Lung (tissue), 12 donors: Measurements from ENCODE around the gene RGL1. TPM values are rescaled to one million over a fixed set of nuclear protein-coding genes. Genes with fewer than 3 reads are reported as not detected.

ENCODE experiments used
- ATAC-seq: fragments of 200-7000 bp; cut with Tn5 transposase; one replicate; pipeline ENCODE4 v1.9.1; 2020; ENCODE audit warnings: moderate number of reproducible peaks; ENCODE audit not compliant: insufficient read depth, low FRiP score
- DNase-seq, 3 donors: peaks; one replicate each; pipeline ENCODE4 v3.0.0-alpha.2; 2013 to 2017
- H3K27ac ChIP-seq, 2 donors: one replicate each; pipeline ENCODE4 v1.5.1; 2013; ENCODE audit warnings: mild to moderate bottlenecking in 2 of 2, moderate library complexity in 2 of 2, control low read depth in 1 of 2, inconsistent platforms in 1 of 2, low read depth in 1 of 2, low read length in 1 of 2
- H3K27me3 ChIP-seq, 3 donors: one replicate each; pipeline ENCODE4 v1.5.1; 2013; ENCODE audit warnings: low read length in 2 of 3; ENCODE audit not compliant: control insufficient read depth in 3 of 3, insufficient read depth in 3 of 3
- H3K36me3 ChIP-seq, 4 donors: one replicate each; pipeline ENCODE4 v1.5.1; 2013; ENCODE audit warnings: low read length in 4 of 4, mild to moderate bottlenecking in 1 of 4, moderate library complexity in 1 of 4; ENCODE audit not compliant: control insufficient read depth in 4 of 4, insufficient read depth in 4 of 4
- H3K4me1 ChIP-seq, 5 donors: one replicate each; pipeline ENCODE4 v1.5.1; 2013; ENCODE audit warnings: low read length in 5 of 5, mild to moderate bottlenecking in 2 of 5, moderate library complexity in 1 of 5; ENCODE audit not compliant: control insufficient read depth in 5 of 5, insufficient read depth in 5 of 5
- H3K4me3 ChIP-seq: one replicate; pipeline ENCODE4 v1.5.1; 2013; ENCODE audit warnings: mild to moderate bottlenecking, control low read depth, moderate library complexity
- H3K9ac ChIP-seq, 2 donors: one replicate each; pipeline ENCODE4 v1.5.1; 2013; ENCODE audit warnings: low read length in 2 of 2, control low read depth in 1 of 2; ENCODE audit not compliant: insufficient read depth in 1 of 2
- H3K9me3 ChIP-seq, 4 donors: one replicate each; pipeline ENCODE4 v1.5.1; 2013; ENCODE audit warnings: low read length in 3 of 4, mild to moderate bottlenecking in 1 of 4, moderate library complexity in 1 of 4; ENCODE audit not compliant: control insufficient read depth in 4 of 4, insufficient read depth in 3 of 4
- CTCF ChIP-seq: IDR thresholded peaks from 2 replicates; pipeline ENCODE4 v1.5.1; 2012; ENCODE audit warnings: mild to moderate bottlenecking; ENCODE audit errors: control extremely low read depth, extremely low read depth
- WGBS, 2 donors: extraction: QIAGEN DNeasy Blood & Tissue Kit; methylation state at CpG; one replicate each; pipeline ENCODE4 v1.1.7; 2013; 5-methylcytosine and 5-hydroxymethylcytosine counted together
- polyA plus RNA-seq, 2 donors: library from polyadenylated mRNA; stranded (reverse); fragments of 200-250 nt; gene quantifications; one replicate each; pipeline ENCODE4 v1.2.1, GENCODE V29; 2013
- total RNA-seq, 2 donors: library from RNA; depleted of rRNA in 1 of 2; stranded (reverse); fragments of >200 nt in 1 of 2; gene quantifications; one replicate each; pipeline ENCODE4 v1.2.1, GENCODE V29; 2014 to 2021
- donor health status: control.
- donor health status: control.
- donor health status: Bipolar disorder and iron deficiency.
- donor health status: healthy.
- donor health status: DM: yes; HTN: yes; CAD: no.

The RGL1 gene
- total and polyA plus RNA-seq, 4 donors: 9.6 to 49.4 (median 35.2) TPM

GRCh38 chr1:183764981-183765380, 39.9 kb upstream of the RGL1 start:
- ATAC-seq: no peak
- no peak for TF ChIP-seq CTCF
- H3K9me3 ChIP-seq: peaks cover 0 to 8% (median 5%) of the 10 kb centered on the region in 4 donors
- H3K4me3 ChIP-seq: no peak overlapping the region
- no peaks in the 10 kb centered on the region for H3K4me1 ChIP-seq
- no peak for DNase-seq
- no peak overlapping the region for H3K27ac ChIP-seq
- H3K9ac ChIP-seq: no peak overlapping the region
- H3K27me3 ChIP-seq: no peaks in the 10 kb centered on the region
- peaks cover 0 to 2% (median 0%) of the 10 kb centered on the region in 4 donors for H3K36me3 ChIP-seq

GRCh38 chr1:183769956-183770815, 34.7 kb upstream of the RGL1 start:
- TF ChIP-seq CTCF: no peak
- peaks cover 0 to 8% (median 3%) of the 10 kb centered on the region in 4 donors for H3K9me3 ChIP-seq
- no peak overlapping the region for H3K4me3 ChIP-seq
- no peak overlapping the region for H3K27ac ChIP-seq
- no peak for ATAC-seq
- DNase-seq: no peak
- no peak overlapping the region for H3K9ac ChIP-seq
- no peaks in the 10 kb centered on the region for H3K4me1 ChIP-seq
- H3K27me3 ChIP-seq: no peaks in the 10 kb centered on the region
- 62 to 65% methylated on average over 5 of the region's 5 CpGs for WGBS, 2 donors
- no peaks in the 10 kb centered on the region for H3K36me3 ChIP-seq

GRCh38 chr1:183770816-183771128, 34.1 kb upstream of the RGL1 start:
- no peak for TF ChIP-seq CTCF
- H3K27me3 ChIP-seq: no peaks in the 10 kb centered on the region
- DNase-seq (no peak), ATAC-seq (no peak)
- H3K9me3 ChIP-seq: peaks cover 0 to 8% (median 3%) of the 10 kb centered on the region in 4 donors
- no peak overlapping the region for H3K27ac ChIP-seq
- no peak overlapping the region for H3K4me3 ChIP-seq
- H3K9ac ChIP-seq: no peak overlapping the region
- H3K4me1 ChIP-seq: no peaks in the 10 kb centered on the region
- H3K36me3 ChIP-seq: no peaks in the 10 kb centered on the region
